ENCODE measurements around the gene CADPS2.

The CADPS2 gene

GRCh38 chr7:122337011-122337410 lies 549.2 kb downstream of the CADPS2 start:
- no peak for TF ChIP-seq CTCF (IDR thresholded peaks at IDR 0.05)

- no peak for TF ChIP-seq CTCF (IDR thresholded peaks at IDR 0.05)
Measured at GRCh38 chr7:122329145-122329802, 557.0 kb downstream of the CADPS2 start.

- no peak for TF ChIP-seq CTCF (IDR thresholded peaks at IDR 0.05)
Measured at GRCh38 chr7:122327969-122328368, 558.3 kb downstream of the CADPS2 start.

- TF ChIP-seq CTCF (IDR thresholded peaks at IDR 0.05): no peak
Measured at GRCh38 chr7:122316467-122317388, 569.5 kb downstream of the CADPS2 start.

- TF ChIP-seq CTCF (IDR thresholded peaks at IDR 0.05): no peak
Measured at GRCh38 chr7:122315507-122316466, 570.5 kb downstream of the CADPS2 start.

- no peak for TF ChIP-seq CTCF (IDR thresholded peaks at IDR 0.05)
Measured at GRCh38 chr7:122314284-122314683, 572.0 kb downstream of the CADPS2 start.

- TF ChIP-seq CTCF (IDR thresholded peaks at IDR 0.05): no peak
Measured at GRCh38 chr7:122312789-122313188, 573.5 kb downstream of the CADPS2 start.
